IPS DF 4.7 (cell line): ENCODE results near the gene CLIP1.
"Not testable (repeated sequence)": the region's sequence is repeated elsewhere in the genome, so short reads cannot be mapped to it uniquely, and the experiment has no call there.

ENCODE experiments used
- DNase-seq: peaks from one replicate; pipeline ENCODE4 v3.0.0-alpha.2; 2013; ENCODE audit warnings: low spot score; ENCODE audit errors: extremely low read depth

CLIP1 gene

GRCh38 chr12:122397981-122398380 lies 24.5 kb downstream of the CLIP1 start:
- DNase-seq: not testable (repeated sequence)

- DNase-seq: no peak
These were observed 27.1 kb downstream of the CLIP1 start for GRCh38 chr12:122395319-122395718.

DNA sequence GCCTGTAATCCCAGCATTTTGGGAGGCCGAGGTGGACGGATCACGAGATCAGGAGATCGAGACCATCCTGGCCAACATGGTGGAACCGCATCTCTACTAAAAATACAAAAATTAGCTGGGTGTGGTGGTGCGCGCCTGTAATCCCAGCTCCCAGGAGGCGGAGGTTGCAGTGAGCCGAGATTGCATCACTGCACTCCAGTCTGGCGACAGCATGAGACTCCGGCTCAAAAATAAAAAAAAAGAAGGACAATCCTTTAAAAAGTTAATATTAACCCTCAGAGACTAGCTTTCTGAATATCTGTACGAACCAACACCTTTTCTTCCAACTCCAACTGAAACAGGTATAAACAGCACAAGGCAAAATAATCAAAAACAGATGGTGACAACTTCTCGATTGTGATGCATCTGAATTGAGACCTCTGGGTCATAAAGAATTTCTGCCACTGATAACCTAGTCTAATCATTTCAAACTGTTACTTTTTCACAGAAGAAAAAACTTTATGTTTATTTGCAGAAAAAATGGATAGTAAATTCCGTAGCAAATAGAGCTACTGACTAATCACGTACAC lies 27.8 kb downstream of the CLIP1 start:
- DNase-seq: no peak

DNA sequence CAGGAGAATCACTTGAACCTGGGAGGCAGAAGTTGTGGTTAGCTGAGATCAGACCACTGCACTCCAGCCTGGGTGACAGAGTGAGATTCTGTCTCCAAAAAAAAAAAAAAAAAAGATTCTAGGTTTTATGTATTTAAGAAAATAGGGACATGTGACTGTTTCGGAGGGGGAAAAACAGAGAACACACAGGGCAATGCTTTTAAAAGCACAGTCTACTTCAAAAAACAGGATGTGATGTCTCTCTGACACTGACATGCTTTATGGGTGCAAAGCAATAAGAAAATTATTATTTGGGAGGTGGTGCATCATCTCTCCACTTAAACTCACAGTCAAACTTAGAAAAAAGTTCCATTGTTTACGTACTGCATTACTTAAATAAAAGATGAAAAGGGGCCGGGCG lies 28.7 kb downstream of the CLIP1 start:
- no peak for DNase-seq

GRCh38 chr12:122392411-122392810 lies 30.1 kb downstream of the CLIP1 start:
- DNase-seq: no peak

DNA sequence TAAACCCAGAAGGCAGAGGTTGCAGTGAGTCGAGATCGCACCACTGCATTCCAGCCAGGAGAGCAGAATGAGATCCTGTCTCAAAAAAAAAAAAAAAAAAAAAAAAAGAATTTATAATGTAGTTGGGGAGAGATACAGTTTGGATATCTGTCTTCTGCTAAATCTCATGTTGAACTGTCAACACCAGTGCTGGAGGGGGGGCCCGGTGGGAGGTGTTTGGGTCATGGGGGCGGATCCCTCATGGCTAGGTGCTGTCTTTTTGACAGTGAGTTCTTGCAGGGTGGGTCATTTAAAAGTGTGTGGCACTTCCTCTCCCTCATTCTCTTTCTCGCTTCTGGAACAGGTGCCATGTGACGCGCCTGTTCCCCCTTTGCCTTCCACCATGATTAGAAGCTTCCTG lies 32.8 kb downstream of the CLIP1 start:
- no peak for DNase-seq

GRCh38 chr12:122387887-122388286 lies 34.6 kb downstream of the CLIP1 start:
- DNase-seq: no peak

- DNase-seq: no peak
These were observed 37.1 kb downstream of the CLIP1 start for GRCh38 chr12:122385171-122386016.

DNA sequence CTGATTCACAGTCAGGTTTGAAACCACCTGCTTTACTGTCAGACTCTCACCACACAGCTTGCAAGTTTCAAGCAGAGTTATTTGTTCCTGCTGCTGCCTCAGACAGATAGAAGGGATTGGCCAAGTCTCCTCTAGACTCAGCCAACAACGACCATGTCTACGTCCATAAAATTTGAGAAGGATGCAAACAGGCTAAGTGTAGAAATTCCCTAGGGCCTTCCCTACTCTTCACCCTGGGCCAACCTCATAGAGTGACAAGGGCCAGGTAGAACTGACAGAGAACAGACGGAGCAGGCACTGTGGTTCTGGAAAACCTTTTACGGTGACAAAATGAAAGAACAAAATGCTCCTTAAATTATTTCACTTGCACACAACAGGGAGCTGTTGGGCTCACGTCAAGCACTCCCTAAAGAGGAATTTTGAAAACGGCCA lies 39.5 kb downstream of the CLIP1 start:
- no peak for DNase-seq

GRCh38 chr12:122381021-122381420 lies 41.4 kb downstream of the CLIP1 start:
- DNase-seq: no peak

GRCh38 chr12:122376751-122377150 lies 45.7 kb downstream of the CLIP1 start:
- not testable (repeated sequence) for DNase-seq

- DNase-seq: no peak
These were observed 47.8 kb downstream of the CLIP1 start for GRCh38 chr12:122374707-122375106.

- no peak for DNase-seq
These were observed 50.9 kb downstream of the CLIP1 start for GRCh38 chr12:122371475-122372045.

DNA sequence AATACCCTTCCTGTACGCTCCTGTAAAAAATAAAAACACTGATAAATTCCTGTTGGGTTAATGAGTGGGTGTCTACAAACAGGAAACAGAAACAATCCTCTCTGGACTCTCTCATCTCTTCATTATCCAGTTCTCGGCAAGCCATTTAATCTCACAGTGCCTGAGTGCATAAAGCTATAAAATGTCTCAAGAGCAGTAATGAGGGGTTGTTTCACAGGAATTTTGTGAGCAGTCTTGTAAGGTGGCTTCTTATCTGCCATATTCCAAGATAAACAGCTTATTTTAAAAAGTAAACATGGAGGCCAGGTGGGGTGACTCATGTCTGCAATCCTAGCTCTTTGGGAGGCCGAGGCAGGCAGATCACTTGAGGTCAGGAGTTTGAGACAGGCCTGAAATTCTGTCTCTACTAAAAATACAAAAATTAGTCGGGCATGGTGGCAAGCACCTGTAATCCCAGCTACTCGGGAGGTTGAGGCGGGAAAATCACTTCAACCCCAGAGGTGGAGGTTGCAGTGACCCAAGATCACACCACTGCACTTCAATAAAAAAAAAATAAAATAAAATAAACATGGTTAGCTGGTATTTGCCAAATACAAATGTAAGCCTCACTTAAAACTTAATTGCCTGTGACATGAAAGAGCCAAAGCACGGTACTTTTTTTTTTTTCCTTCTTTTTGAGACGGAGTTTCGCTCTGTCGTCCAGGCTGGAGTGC lies 54.0 kb downstream of the CLIP1 start:
- DNase-seq: no peak

DNA sequence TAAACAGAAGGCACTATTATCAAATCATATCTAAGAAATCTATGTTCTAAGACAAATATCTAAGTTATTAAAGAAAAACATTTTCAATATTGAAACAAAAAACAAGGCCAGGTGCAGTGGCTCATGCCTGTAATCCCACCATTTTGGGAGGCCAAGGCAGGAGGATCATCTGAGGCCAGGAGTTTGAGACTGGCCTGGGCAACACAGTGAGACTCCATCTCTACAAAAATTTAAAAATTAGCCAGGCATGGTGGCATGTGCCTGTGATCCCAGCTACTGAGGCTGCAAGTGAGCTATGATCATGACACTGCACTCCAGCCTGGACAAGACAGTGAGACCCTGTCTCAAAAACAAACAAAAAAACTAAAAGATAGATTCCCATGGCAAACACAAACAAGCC lies 54.8 kb downstream of the CLIP1 start:
- not testable (repeated sequence) for DNase-seq

DNA sequence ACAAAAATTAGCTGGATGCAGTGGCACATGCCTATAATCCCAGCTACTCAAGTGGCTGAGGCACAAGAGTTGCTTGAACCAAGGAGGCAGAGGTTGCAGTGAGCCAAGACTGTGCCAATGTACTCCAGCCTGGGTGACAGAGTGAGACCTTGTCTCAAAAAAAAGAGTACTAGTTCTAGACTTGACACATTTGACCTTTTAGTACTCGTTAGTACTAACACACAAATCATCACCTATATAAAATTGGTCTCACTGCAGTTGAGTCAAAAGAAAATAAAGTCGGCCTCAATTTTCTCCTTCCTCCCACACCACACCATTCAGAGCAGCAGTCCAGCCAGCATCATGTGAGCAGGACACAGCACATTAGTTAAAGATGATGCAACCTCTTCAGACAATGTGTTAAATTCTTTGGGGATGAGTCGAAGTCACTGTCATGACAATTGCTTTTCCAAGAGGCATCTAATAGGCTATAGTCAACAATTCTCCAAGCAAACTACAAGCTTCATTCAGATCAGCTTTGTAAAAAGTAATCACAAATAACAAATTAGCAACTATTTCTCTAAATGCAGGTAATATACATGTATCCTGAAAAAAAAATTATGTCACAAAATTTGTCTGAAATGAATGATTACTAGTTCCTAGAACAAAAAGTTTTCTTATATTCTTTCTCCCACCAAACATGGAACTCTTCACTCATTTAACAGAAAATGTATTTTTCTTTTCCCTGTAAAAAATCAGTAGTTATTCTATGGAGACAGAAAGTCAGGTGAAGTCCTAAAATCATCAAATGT lies 55.6 kb downstream of the CLIP1 start:
- DNase-seq: peak; percentile 76

GRCh38 chr12:122365226-122365625 lies 57.2 kb downstream of the CLIP1 start:
- not testable (repeated sequence) for DNase-seq

DNA sequence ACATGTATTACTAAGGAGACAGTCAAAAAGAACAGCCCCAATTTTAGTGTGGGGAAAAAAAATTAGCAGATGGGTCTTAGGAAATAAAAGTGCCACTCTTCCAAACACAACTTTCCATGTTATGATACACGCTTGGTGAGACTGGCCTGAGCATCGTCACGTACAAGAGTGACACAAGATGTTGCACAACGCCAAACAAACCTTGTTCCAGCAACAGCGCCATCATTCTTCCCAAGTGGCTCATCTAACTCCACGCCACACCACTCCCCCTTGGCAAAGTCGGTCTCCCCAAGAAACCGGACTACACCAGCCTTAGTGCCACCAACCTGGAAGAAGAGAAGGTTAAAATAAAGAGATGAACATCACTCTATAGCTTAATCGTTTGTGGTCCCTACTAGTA lies 58.7 kb downstream of the CLIP1 start:
- no peak for DNase-seq

- no peak for DNase-seq
These were observed 59.7 kb downstream of the CLIP1 start for GRCh38 chr12:122362755-122363154.

DNA sequence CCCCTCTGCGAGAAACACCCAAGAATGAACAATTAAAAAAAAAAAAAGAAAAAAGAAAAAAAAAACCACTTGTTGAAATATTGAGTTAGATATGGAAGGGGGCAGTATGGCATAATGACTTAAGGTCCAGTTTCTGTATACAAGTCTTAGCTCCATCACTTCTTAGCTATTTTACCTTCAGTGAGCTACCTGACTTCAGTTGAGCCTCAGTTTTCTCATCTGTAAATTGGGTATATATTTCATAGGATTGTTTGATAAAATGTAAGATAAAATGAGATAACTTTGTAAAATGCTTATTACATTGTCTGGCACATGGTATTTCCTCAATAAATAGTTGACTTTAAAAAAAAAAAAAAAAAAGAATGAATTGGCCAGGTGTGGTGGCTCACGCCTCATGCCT lies 64.1 kb downstream of the CLIP1 start:
- not testable (repeated sequence) for DNase-seq

DNA sequence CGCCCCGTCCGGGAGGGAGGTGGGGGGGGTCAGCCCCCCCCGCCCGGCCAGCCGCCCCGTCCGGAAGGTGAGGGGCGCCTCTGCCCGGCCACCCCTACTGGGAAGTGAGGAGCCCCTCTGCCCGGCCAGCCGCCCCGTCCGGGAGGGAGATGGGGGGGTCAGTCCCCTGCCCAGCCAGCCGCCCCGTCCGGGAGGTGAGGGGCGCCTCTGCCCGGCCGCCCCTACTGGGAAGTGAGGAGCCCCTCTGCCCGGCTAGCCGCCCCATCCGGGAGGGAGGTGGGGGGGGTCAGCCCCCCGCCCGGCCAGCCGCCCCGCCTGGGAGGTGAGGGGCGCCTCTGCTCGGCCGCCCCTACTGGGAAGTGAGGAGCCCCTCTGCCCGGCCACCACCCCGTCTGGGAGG lies 64.9 kb downstream of the CLIP1 start:
- DNase-seq: not testable (repeated sequence)
